AG09319 (cell line): ENCODE results near the gene DTX3.

ENCODE experiments used
- DNase-seq: peaks from one replicate; pipeline ENCODE4 v3.0.0-alpha.2; 2010; ENCODE audit warnings: low read depth; ENCODE audit errors: extremely low read depth
- CTCF ChIP-seq: IDR thresholded peaks from 2 replicates; pipeline ENCODE4 v1.5.1; 2011; ENCODE audit warnings: low read depth, mild to moderate bottlenecking, inconsistent platforms, low read length, moderate library complexity

Gene DTX3

GRCh38 chr12:57618966-57619433 lies 14.4 kb downstream of the DTX3 start:
- no peak for TF ChIP-seq CTCF
- DNase-seq, result no peak

- no peak for TF ChIP-seq CTCF
- no peak for DNase-seq
Measured at GRCh38 chr12:57619434-57620244, 15.0 kb downstream of the DTX3 start.

GRCh38 chr12:57620245-57620935 lies 15.8 kb downstream of the DTX3 start:
- no peak for DNase-seq
- no peak for TF ChIP-seq CTCF

- no peak for TF ChIP-seq CTCF
- no peak for DNase-seq
Measured at GRCh38 chr12:57620936-57621496, 16.4 kb downstream of the DTX3 start.

- peak; percentile 90 for TF ChIP-seq CTCF
- no peak for DNase-seq
Measured at GRCh38 chr12:57621497-57622292, 17.1 kb downstream of the DTX3 start.

GRCh38 chr12:57622293-57623245 lies 17.9 kb downstream of the DTX3 start:
- no peak for DNase-seq
- TF ChIP-seq CTCF, result no peak
